A549 (cell line): Measurements from ENCODE around the gene MUC21. TPM values are rescaled to one million over a fixed set of nuclear protein-coding genes. Genes with fewer than 3 reads are reported as not detected.

Source experiments
- ATAC-seq, 2 experiments: fragments of 200-7000 bp in 1 of 2; fragments of >200 bp in 1 of 2; cut with Nextera tagmentation in 1 of 2; cut with Tn5 transposase in 1 of 2; 3 replicates each; pipeline versions ENCODE4 v1.8.0 to v1.9.1; 2018 to 2020; ENCODE audit warnings: mild to moderate bottlenecking in 1 of 2, moderate library complexity in 1 of 2
- CTCF ChIA-PET: fragments of 300-600 bp; sonication (Branson Sonifier 250); formaldehyde crosslinking; extraction: SDS; loops from one replicate; lab custom pipeline; 2021; ENCODE audit warnings: antibody characterized with exemption, inconsistent platforms; lab: Yijun Ruan, JAX
- POLR2A ChIA-PET: fragments of 350-600 bp; formaldehyde crosslinking; extraction: SDS; loops from one replicate; lab custom pipeline; 2021; ENCODE audit warnings: antibody characterized with exemption, inconsistent platforms; lab: Yijun Ruan, JAX
- DNase-seq, 2 experiments: peaks; one replicate each; pipeline versions ENCODE4 v3.0.0 to v3.0.0-alpha.2; 2011 to 2016; ENCODE audit warnings: low read depth in 1 of 2, low spot score in 1 of 2
- FAIRE-seq: peaks from 2 replicates; lab custom pipeline; 2011; peaks lifted over from hg19 to GRCh38; lab: Jason Lieb, UNC
- H3K27ac ChIP-seq, 2 experiments: fragments of >200 bp; sonication (Bioruptor Twin); formaldehyde crosslinking; 3 replicates each; pipeline ENCODE4 v1.5.1; 2016 to 2017
- H3K4me1 ChIP-seq: fragments of >200 bp; sonication (Bioruptor Twin); formaldehyde crosslinking; 3 replicates; pipeline ENCODE4 v1.6.1; 2016
- H3K4me2 ChIP-seq: fragments of >200 bp; sonication (Bioruptor Twin); formaldehyde crosslinking; 3 replicates; pipeline ENCODE4 v1.6.1; 2016
- H3K4me3 ChIP-seq: fragments of >200 bp; sonication (Bioruptor Twin); formaldehyde crosslinking; 3 replicates; pipeline ENCODE4 v1.5.1; 2016
- H3K9me3 ChIP-seq: fragments of >200 bp; sonication (Bioruptor Twin); formaldehyde crosslinking; 3 replicates; pipeline ENCODE4 v1.6.1; 2016
- CBX8 ChIP-seq: fragments of 200-600 bp; sonication (generic); IDR thresholded peaks from 2 replicates; pipeline ENCODE4 v1.6.1; 2016
- CEBPB ChIP-seq, 2 experiments: fragments of >200 bp in 1 of 2; sonication (Bioruptor Twin) in 1 of 2; formaldehyde crosslinking in 1 of 2; IDR thresholded peaks; 2 replicates each; pipeline ENCODE4 v1.6.1; 2012 to 2016
- EHMT2 ChIP-seq: fragments of 200-600 bp; sonication (generic); IDR thresholded peaks from 2 replicates; pipeline ENCODE4 v1.6.1; 2016; ENCODE audit warnings: antibody characterized with exemption, low read depth, mild to moderate bottlenecking, moderate library complexity
- ELK1 ChIP-seq: fragments of 150-350 bp; IDR thresholded peaks from 2 replicates; pipeline ENCODE4 v1.6.1; 2014; ENCODE audit warnings: low read depth, mild to moderate bottlenecking, low read length
- EP300 ChIP-seq, 2 experiments: fragments of >200 bp; sonication (Bioruptor Twin); formaldehyde crosslinking; IDR thresholded peaks; 2 replicates in 1 of 2; 3 replicates in 1 of 2; pipeline ENCODE4 v1.6.1; 2016 to 2017
- ESRRA ChIP-seq: fragments of 150-350 bp; IDR thresholded peaks from 2 replicates; pipeline ENCODE4 v1.6.1; 2014; ENCODE audit warnings: mild to moderate bottlenecking, low read length, borderline replicate concordance
- FOSL2 ChIP-seq, 2 experiments: fragments of 450-650 bp in 1 of 2; fragments of >200 bp in 1 of 2; sonication (Bioruptor Twin) in 1 of 2; formaldehyde crosslinking; IDR thresholded peaks; 2 replicates each; pipeline versions ENCODE4 v1.5.0 to v1.6.1; 2016 to 2020; ENCODE audit warnings: mild to moderate bottlenecking in 1 of 2, moderate library complexity in 1 of 2
- FOXS1 ChIP-seq: fragments of 250-450 bp; sonication (Bioruptor Pico); IDR thresholded peaks from 2 replicates; pipeline ENCODE4 v1.5.0; 2020; ENCODE audit warnings: mild to moderate bottlenecking, moderate library complexity
- GATA3 ChIP-seq: IDR thresholded peaks from 2 replicates; pipeline ENCODE4 v1.6.1; 2012; ENCODE audit warnings: borderline replicate concordance
- HES2 ChIP-seq: fragments of >200 bp; sonication (Bioruptor Twin); formaldehyde crosslinking; IDR thresholded peaks from 2 replicates; pipeline ENCODE4 v1.6.1; 2016
- HOXB13 ChIP-seq: fragments of 250-450 bp; sonication (Bioruptor Pico); IDR thresholded peaks from 2 replicates; pipeline ENCODE4 v1.5.0; 2020; ENCODE audit warnings: low read depth, mild to moderate bottlenecking, moderate library complexity
- JUN ChIP-seq, 2 experiments: fragments of >200 bp; sonication (Bioruptor Twin); formaldehyde crosslinking; IDR thresholded peaks; 2 replicates in 1 of 2; 3 replicates in 1 of 2; pipeline ENCODE4 v1.6.1; 2016 to 2017
- KDM5A ChIP-seq: fragments of 200-600 bp; sonication (generic); IDR thresholded peaks from 2 replicates; pipeline ENCODE4 v1.6.1; 2016; ENCODE audit warnings: antibody characterized with exemption, mild to moderate bottlenecking
- MAFK ChIP-seq: fragments of 450-650 bp; IDR thresholded peaks from 2 replicates; pipeline ENCODE4 v1.6.1; 2014; ENCODE audit not compliant: partially characterized antibody
- MAX ChIP-seq: IDR thresholded peaks from 2 replicates; pipeline ENCODE4 v1.6.1; 2012
- MAZ ChIP-seq: fragments of 150-350 bp; IDR thresholded peaks from 2 replicates; pipeline ENCODE4 v1.6.1; 2014; ENCODE audit warnings: antibody characterized with exemption, low read depth, low read length, borderline replicate concordance
- MYC ChIP-seq: IDR thresholded peaks from 2 replicates; pipeline ENCODE4 v1.6.1; 2012; ENCODE audit warnings: mild to moderate bottlenecking, inconsistent platforms, low read length, improper control_type of control experiment, borderline replicate concordance
- NPAS2 ChIP-seq: fragments of 250-450 bp; sonication (Bioruptor Pico); IDR thresholded peaks from 2 replicates; pipeline ENCODE4 v1.8.0; 2022; ENCODE audit warnings: mild to moderate bottlenecking, moderate library complexity, borderline replicate concordance
- NR3C1 ChIP-seq: fragments of >200 bp; sonication (Bioruptor Twin); formaldehyde crosslinking; IDR thresholded peaks from 3 replicates; pipeline ENCODE4 v1.6.1; 2017
- PHF8 ChIP-seq: fragments of 200-600 bp; sonication (generic); IDR thresholded peaks from 2 replicates; pipeline ENCODE4 v1.6.1; 2016; ENCODE audit warnings: low read depth, mild to moderate bottlenecking, antibody characterized with exemption, moderate library complexity, borderline replicate concordance
- POLR2AphosphoS2 ChIP-seq: conservative IDR thresholded peaks from 2 replicates; pipeline ENCODE4 v1.6.1; 2012; ENCODE audit warnings: low read length, improper control_type of control experiment, inconsistent platforms
- RAD21 ChIP-seq, 2 experiments: fragments of >200 bp in 1 of 2; sonication (Bioruptor Twin) in 1 of 2; formaldehyde crosslinking in 1 of 2; IDR thresholded peaks in 1 of 2; conservative IDR thresholded peaks in 1 of 2; 2 replicates in 1 of 2; 3 replicates in 1 of 2; pipeline ENCODE4 v1.6.1; 2012 to 2018; ENCODE audit warnings: inconsistent platforms in 1 of 2
- RFX5 ChIP-seq: fragments of 450-650 bp; IDR thresholded peaks from 2 replicates; pipeline ENCODE4 v1.7.1; 2014; ENCODE audit warnings: antibody characterized with exemption, mild to moderate bottlenecking, moderate library complexity
- RNF2 ChIP-seq: fragments of 200-600 bp; sonication (generic); IDR thresholded peaks from 2 replicates; pipeline ENCODE4 v1.6.1; 2016; ENCODE audit warnings: low read depth, mild to moderate bottlenecking, antibody characterized with exemption, moderate library complexity, borderline replicate concordance
- SREBF2 ChIP-seq: fragments of 450-650 bp; IDR thresholded peaks from 2 replicates; pipeline ENCODE4 v1.6.1; 2014; ENCODE audit warnings: mild to moderate bottlenecking, moderate library complexity
- ZFP36 ChIP-seq: fragments of 450-650 bp; IDR thresholded peaks from 2 replicates; pipeline ENCODE4 v1.6.1; 2014; ENCODE audit warnings: borderline replicate concordance; ENCODE audit not compliant: partially characterized antibody
- WGBS: methylation state at CpG from one replicate; pipeline ENCODE4 v1.1.6; 2017; ENCODE audit errors: missing lambda C conversion rate; 5-methylcytosine and 5-hydroxymethylcytosine counted together
- polyA plus RNA-seq, 4 experiments: library from polyadenylated mRNA; depleted of rRNA in 3 of 4; stranded (reverse); fragments of >200 nt; fragmentation: RNase III in 1 of 4; extraction: RNeasy Plus Mini Kit Qiagen cat#74134 plus additional on column Dnase treatment in 1 of 4; gene quantifications; 2 replicates in 3 of 4; 3 replicates in 1 of 4; pipeline ENCODE4 v1.2.3, GENCODE V29; 2011 to 2017
- TF ChIP-seq, protein P1 (sequence below): IDR thresholded peaks from 2 replicates; pipeline ENCODE4 v1.6.1; 2012; ENCODE audit warnings: low read depth, borderline replicate concordance

The MUC21 gene
- polyA plus RNA-seq, 2 of the 4 experiments (the other 2 are of a cell fraction) = not detected

GRCh38 chr6:30948811-30949210 lies 34.7 kb upstream of the MUC21 start:
- DNase-seq (no peak), FAIRE-seq (no peak), ATAC-seq (no peak)
- no peaks in the 10 kb centered on the region for H3K9me3 ChIP-seq
- ChIA-PET POLR2A (no interaction called here), CTCF (interaction anchor here (1.2 kb wide), 1 partner anchor 68 kb away, joined by 3 read pairs; no protein-coding TSS in a partner anchor)
- no peak overlapping the region for H3K27ac ChIP-seq
- H3K4me2 ChIP-seq = no peak overlapping the region
- no peak overlapping the region for H3K4me3 ChIP-seq
- no peaks in the 10 kb centered on the region for H3K4me1 ChIP-seq
- no peak for TF ChIP-seq SREBF2
- no peak for TF ChIP-seq MYC
- no peak for TF ChIP-seq JUN (IDR thresholded peaks at IDR 0.05)
- TF ChIP-seq HES2 = no peak
- no peak for TF ChIP-seq NPAS2 (CRISPR knock-in tag)
- TF ChIP-seq CBX8 = no peak
- TF ChIP-seq, protein P1, sequence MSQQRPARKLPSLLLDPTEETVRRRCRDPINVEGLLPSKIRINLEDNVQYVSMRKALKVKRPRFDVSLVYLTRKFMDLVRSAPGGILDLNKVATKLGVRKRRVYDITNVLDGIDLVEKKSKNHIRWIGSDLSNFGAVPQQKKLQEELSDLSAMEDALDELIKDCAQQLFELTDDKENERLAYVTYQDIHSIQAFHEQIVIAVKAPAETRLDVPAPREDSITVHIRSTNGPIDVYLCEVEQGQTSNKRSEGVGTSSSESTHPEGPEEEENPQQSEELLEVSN = no peak
- no peak for TF ChIP-seq EHMT2
- TF ChIP-seq PHF8 = no peak
- no peak for TF ChIP-seq MAFK
- no peak for TF ChIP-seq RAD21 (conservative IDR thresholded peaks at IDR 0.05 in 1 of 2, IDR thresholded peaks at IDR 0.05 in 1 of 2)
- TF ChIP-seq POLR2AphosphoS2 = no peak
- TF ChIP-seq FOXS1 (CRISPR knock-in tag) = no peak
- no peak for TF ChIP-seq ZFP36
- WGBS = 89% methylated on average over 6 of the region's 6 CpGs

- ATAC-seq (no peak), DNase-seq (no peak), FAIRE-seq (no peak)
- ChIA-PET CTCF (interaction anchor here (1.0 kb wide), 1 partner anchor 9 kb away, joined by 3 read pairs; no protein-coding TSS in a partner anchor), POLR2A (no interaction called here)
- Histone ChIP-seq H3K27ac (no peak overlapping the region), H3K4me2 (no peak overlapping the region), H3K9me3 (no peaks in the 10 kb centered on the region), H3K4me1 (no peaks in the 10 kb centered on the region), H3K4me3 (no peak overlapping the region)
- 34% methylated on average over 5 of the region's 5 CpGs for WGBS
- no peak for TF ChIP-seq ELK1
- TF ChIP-seq MAZ = no peak
- no peak for TF ChIP-seq NR3C1
- no peak for TF ChIP-seq FOSL2 (IDR thresholded peaks at IDR 0.05)
- no peak for TF ChIP-seq FOSL2 (CRISPR knock-in tag; IDR thresholded peaks at IDR 0.05)
- no peak for TF ChIP-seq RNF2
- no peak for TF ChIP-seq ESRRA
- TF ChIP-seq EP300 (IDR thresholded peaks at IDR 0.05) = no peak
- TF ChIP-seq SREBF2 = no peak
- no peak for TF ChIP-seq PHF8
- no peak for TF ChIP-seq HOXB13
- TF ChIP-seq RFX5 = no peak
- no peak for TF ChIP-seq GATA3
- TF ChIP-seq FOXS1 (CRISPR knock-in tag) = no peak
- TF ChIP-seq HES2 = no peak
- TF ChIP-seq KDM5A = no peak
- TF ChIP-seq CEBPB (IDR thresholded peaks at IDR 0.05) = no peak
- TF ChIP-seq MAX = no peak
These were observed 31.5 kb upstream of the MUC21 start for GRCh38 chr6:30951907-30952469.
